Chondrocyte (in vitro differentiated cells): ENCODE results near the gene TBC1D24. TPM values are rescaled to one million over a fixed set of nuclear protein-coding genes. Genes with fewer than 3 reads are reported as not detected.
"Not testable (repeated sequence)": the region's sequence is repeated elsewhere in the genome, so short reads cannot be mapped to it uniquely, and the experiment has no call there.

Experiments used
- DNase-seq: peaks from one replicate; pipeline ENCODE4 v3.0.0; 2021; ENCODE audit warnings: mixed read lengths, low spot score
- H3K27ac Mint-ChIP-seq: one replicate; pipeline ENCODE4 v1.8.0; 2021; ENCODE audit warnings: mild to moderate bottlenecking, moderate library complexity, mixed read lengths; ENCODE audit not compliant: unreplicated experiment
- H3K27me3 Mint-ChIP-seq: 2 replicates; pipeline ENCODE4 v1.8.0; 2021; ENCODE audit warnings: low read depth, mixed read lengths
- H3K36me3 Mint-ChIP-seq: 2 replicates; pipeline ENCODE4 v1.8.0; 2021; ENCODE audit warnings: low read depth, mixed read lengths
- H3K4me1 Mint-ChIP-seq: 2 replicates; pipeline ENCODE4 v1.8.0; 2021; ENCODE audit warnings: low read depth, mild to moderate bottlenecking, mixed read lengths
- H3K4me3 Mint-ChIP-seq: one replicate; pipeline ENCODE4 v1.8.0; 2021; ENCODE audit warnings: mild to moderate bottlenecking, moderate library complexity, mixed read lengths; ENCODE audit not compliant: unreplicated experiment
- H3K9me3 Mint-ChIP-seq: 2 replicates; pipeline ENCODE4 v1.8.0; 2021; ENCODE audit warnings: low read depth, mixed read lengths
- CTCF ChIP-seq: fragments of 200-600 bp; sonication (generic); IDR thresholded peaks from 2 replicates; pipeline ENCODE4 v1.5.0; 2021; ENCODE audit warnings: antibody characterized with exemption, mild to moderate bottlenecking, moderate library complexity
- total RNA-seq: library from RNA; stranded (reverse); gene quantifications from 3 replicates; pipeline ENCODE4 v1.2.1, GENCODE V29; 2021

TBC1D24 gene
- total RNA-seq, 1 donor from 2014 or later, result 17.9 TPM

GRCh38 chr16:2428784-2429033 is 46.2 kb upstream of the TBC1D24 start:
- Mint-ChIP-seq H3K4me3 (peak overlapping the region; percentile 74), H3K4me1 (peaks cover 24% of the 10 kb centered on the region), H3K9me3 (no peaks in the 10 kb centered on the region), H3K27me3 (no peaks in the 10 kb centered on the region), H3K27ac (peak overlapping the region; percentile 54), H3K36me3 (peaks cover 4% of the 10 kb centered on the region)
- no peak for DNase-seq
- TF ChIP-seq CTCF, result peak; percentile 38

- peak within 1 kb of the TSS; percentile 85 for H3K4me3 Mint-ChIP-seq
- TF ChIP-seq CTCF, result no peak
- H3K4me1 Mint-ChIP-seq, result peaks cover 24% of the 10 kb centered on the region
- peaks cover 4% of the 10 kb centered on the region for H3K36me3 Mint-ChIP-seq
- H3K27ac Mint-ChIP-seq, result peak within 1 kb of the TSS; percentile 54
- no peaks in the 10 kb centered on the region for H3K9me3 Mint-ChIP-seq
- H3K27me3 Mint-ChIP-seq, result no peaks in the 10 kb centered on the region
- peak; percentile 97 for DNase-seq
Observed at GRCh38 chr16:2429034-2429770, 45.7 kb upstream of the TBC1D24 start, which contains the start of gene CCNF. Gene CCNF, plus strand, starts transcription at chr16:2429447. Its CDS starts 35 bp downstream, at chr16:2429482.

GRCh38 chr16:2429771-2430663 is 44.9 kb upstream of the TBC1D24 start:
- H3K27me3 Mint-ChIP-seq, result no peaks in the 10 kb centered on the region
- H3K4me3 Mint-ChIP-seq, result peak overlapping the region; percentile 85
- peaks cover 6% of the 10 kb centered on the region for H3K36me3 Mint-ChIP-seq
- peaks cover 24% of the 10 kb centered on the region for H3K4me1 Mint-ChIP-seq
- no peak overlapping the region for H3K27ac Mint-ChIP-seq
- DNase-seq, result no peak
- H3K9me3 Mint-ChIP-seq, result no peaks in the 10 kb centered on the region
- TF ChIP-seq CTCF, result peak; percentile 53

DNA sequence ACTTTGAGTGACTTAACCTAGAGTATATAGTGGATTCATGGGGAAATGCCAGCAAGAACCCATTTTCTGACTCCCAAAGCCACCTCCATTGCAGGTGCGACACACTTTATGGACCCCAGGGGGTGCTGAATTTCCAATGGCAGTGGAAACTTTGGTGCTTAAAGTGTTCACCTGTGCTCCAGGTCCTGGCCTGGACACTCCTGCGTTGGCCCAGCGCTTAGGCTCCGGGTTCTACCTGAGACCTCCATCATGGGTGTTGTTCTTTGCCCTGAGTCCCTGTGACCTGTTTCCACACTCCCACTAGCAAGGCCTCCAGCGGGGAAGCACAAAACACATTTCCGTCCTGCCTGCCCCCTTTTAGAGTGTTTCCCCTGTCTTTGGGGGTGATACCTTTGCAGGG is 42.6 kb upstream of the TBC1D24 start:
- Mint-ChIP-seq H3K27ac (no peak overlapping the region), H3K4me1 (peaks cover 21% of the 10 kb centered on the region), H3K9me3 (no peaks in the 10 kb centered on the region), H3K27me3 (no peaks in the 10 kb centered on the region), H3K4me3 (no peak overlapping the region), H3K36me3 (peaks cover 6% of the 10 kb centered on the region)
- DNase-seq, result peak; percentile 22
- peak; percentile 14 for TF ChIP-seq CTCF

DNA sequence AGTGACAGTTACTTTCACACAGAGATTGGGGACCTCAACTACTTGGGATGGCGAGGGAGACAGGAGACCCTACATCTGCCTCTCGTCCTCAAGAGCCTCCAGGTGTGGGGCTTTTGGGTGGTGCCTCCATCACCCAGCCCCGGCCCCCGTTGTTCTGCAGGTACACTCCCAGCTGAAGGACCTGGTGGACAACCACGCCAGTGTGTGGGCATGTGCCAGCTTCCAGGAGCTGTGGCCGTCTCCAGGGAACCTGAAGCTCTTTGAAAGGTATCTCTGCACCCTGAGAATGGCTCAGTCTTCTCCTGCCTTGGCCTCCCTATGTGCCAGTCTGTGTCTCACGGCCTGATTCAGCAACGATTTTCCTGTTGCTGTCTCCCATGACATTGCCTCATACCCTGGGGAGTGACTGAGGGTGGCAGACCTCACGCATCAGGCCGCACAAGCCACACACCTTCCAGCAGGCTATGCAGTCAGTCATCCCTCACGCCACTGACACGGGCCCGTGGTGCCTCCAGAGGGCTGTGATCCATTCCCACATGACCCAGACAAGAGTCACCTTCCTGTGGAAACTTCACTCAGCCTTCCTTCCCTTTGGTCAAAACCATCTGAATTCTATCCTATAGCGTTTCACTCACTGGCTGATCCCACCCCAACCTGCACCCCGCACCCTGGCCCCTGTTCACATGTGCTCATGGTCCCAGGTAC is 42.0 kb upstream of the TBC1D24 start:
- DNase-seq, result no peak
- H3K27ac Mint-ChIP-seq, result no peak overlapping the region
- H3K27me3 Mint-ChIP-seq, result no peaks in the 10 kb centered on the region
- peaks cover 7% of the 10 kb centered on the region for H3K36me3 Mint-ChIP-seq
- H3K9me3 Mint-ChIP-seq, result no peaks in the 10 kb centered on the region
- peaks cover 18% of the 10 kb centered on the region for H3K4me1 Mint-ChIP-seq
- no peak for TF ChIP-seq CTCF
- no peak overlapping the region for H3K4me3 Mint-ChIP-seq

DNA sequence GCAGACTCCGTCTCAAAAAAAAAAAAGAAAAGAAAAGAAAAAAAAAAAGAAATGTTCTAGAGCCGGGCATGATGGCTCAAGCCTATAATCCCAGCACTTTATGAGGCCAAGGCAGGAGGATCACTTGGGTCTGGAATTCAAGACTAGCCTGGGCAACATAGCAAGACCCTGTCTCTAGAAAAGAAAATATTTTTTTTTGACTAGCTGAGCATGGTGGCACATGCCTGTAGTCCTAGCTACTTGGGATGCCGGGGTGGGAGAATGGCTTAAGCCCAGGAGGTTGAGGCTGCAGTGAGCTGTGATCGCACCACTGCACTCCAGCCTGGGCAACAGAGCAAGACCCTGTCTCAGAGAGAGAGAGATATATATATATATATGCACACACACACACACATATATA is 39.7 kb upstream of the TBC1D24 start:
- peaks cover 12% of the 10 kb centered on the region for H3K36me3 Mint-ChIP-seq
- H3K27me3 Mint-ChIP-seq, H3K27ac Mint-ChIP-seq, H3K9me3 Mint-ChIP-seq, DNase-seq, H3K4me3 Mint-ChIP-seq, H3K4me1 Mint-ChIP-seq: not testable (repeated sequence)
